HG03045 (cell line): ENCODE measurements around the gene IPCEF1.

ENCODE experiments used
- ATAC-seq: cut with Tn5 transposase; IDR thresholded peaks from one replicate; pipeline ENCODE4 v1.9.1; 2021; ENCODE audit warnings: mild to moderate bottlenecking, moderate library complexity; ENCODE audit not compliant: unreplicated experiment

The IPCEF1 gene

DNA sequence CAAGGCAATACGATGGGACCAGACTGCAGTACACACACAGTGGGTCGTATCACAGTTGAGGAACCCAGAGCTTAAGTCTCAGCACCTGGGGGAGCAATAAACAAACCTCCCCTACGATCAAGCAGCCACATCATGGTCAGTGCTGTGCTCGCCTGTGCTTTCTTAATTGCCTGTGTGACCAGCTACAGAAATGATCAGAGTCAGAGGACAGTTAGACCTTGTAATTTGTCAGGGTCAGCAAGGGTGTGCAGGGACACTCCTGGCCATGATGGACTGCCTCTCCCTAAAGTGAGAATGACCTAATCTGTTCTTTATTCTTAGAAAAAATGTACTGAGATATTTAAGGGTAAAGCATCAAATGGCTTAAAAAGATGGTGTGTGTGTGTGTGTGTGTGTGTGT is 239.1 kb downstream of the IPCEF1 start:
- ATAC-seq, result no peak

DNA sequence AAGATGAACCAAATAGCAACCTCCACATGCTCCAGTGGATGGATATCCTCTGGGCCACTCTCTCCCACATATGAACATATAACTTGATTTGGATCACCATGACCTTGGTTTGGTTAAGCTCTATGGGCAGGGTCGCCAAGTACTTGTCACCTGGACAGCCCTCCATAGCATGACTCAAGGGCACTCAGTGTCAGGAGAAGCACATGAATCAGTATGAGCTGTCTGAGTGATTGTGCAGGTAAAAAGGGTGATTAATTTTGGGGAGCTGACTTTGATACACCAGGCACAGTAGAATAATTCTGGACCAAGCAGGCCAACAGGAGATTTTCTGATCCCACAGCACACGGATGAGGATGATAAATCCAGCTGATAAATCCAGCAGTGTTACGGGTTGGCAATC is 243.2 kb downstream of the IPCEF1 start:
- ATAC-seq, result no peak

DNA sequence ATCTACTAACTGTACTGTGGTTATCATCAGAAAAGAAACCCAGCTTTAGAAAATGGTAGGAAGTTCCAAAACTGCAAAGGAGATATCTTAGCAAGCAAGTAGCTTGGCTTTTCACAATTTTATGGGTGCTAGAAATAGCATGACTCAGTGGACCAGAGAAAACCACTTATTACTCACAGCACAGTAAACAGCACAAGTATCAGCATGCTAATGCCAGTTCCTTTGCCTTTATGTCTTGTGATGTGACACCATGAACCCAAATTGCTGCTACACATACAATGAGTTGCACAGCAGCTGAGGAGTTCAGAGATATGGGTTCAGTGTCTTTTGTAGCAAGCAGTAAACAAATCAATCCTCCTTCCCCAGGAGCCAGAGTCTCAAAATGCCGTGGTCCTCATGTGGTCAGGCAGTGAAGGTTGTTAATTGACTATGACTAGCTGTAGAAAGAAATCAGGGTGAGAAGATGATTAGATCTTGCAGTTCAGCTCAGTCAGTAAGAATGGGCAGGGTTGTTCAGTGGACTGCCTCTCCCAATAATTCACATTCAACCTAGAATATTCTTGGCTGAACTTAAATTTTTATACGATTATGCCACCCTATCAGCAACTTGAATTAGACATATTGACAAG is 244.3 kb downstream of the IPCEF1 start:
- no peak for ATAC-seq

DNA sequence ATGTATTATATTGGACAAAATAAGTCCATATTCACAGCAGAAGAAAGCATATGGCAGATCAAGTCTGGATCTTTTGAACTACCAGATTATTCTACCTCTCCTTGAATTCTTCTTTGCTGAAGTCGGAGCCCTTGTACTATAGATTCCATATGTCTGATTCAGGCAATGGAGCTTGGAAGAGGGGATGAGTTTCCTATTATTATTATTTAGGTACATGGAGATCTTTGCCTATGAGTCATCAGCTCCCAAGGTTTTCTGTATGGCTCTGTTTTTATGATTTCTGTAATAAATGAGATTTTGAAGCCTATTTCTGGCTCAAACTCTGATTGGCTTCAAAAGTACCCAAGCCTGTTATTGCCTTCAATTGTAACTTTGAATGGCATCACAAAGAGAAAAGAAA is 245.6 kb downstream of the IPCEF1 start:
- no peak for ATAC-seq

DNA sequence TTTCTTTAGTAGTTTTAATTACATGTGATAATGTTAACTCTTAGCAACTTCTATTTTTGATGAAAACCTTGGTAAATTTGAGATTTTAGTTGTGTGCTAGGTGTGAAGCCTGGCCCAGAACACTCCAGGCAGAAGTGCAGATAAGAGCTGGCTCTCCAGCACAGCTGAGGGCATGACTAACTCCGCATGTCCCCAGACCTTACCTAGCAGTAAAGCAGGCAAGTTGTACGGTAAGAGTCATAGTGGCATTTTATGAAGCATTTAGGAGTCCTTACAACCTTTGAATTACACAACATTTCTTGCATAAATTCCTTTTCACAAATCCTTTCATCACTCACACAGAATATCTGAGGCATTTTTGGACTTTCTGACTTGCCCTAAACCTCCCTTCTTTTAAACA is 250.4 kb downstream of the IPCEF1 start:
- no peak for ATAC-seq
